ENCODE measurements around the gene RAD54L. TPM values are rescaled to one million over a fixed set of nuclear protein-coding genes. Genes with fewer than 3 reads are reported as not detected.
"Not testable (repeated sequence)": the region's sequence is repeated elsewhere in the genome, so short reads cannot be mapped to it uniquely, and the experiment has no call there.

The RAD54L gene
- total RNA-seq, 8 experiments from 2014 or later: 0.31 to 15.5 (median 1.0) TPM

- in situ Hi-C loops (cut with MboI; ENCODE audit: low pct_unique_long_range_greater_than_20kb in 2 of 9, low sequenced_read_pairs in 9 of 9, unreplicated experiment in 9 of 9): no loop called here
- H3K27ac ChIP-seq: no peak overlapping the region
- 30 to 100% (median 77%) methylated on average over 1 to 3 of the region's 3 CpGs; no CpG with 5 or more reads in 1 of the 10 experiments for WGBS, 10 experiments
- H3K4me3 ChIP-seq: no peak overlapping the region
- peaks cover 0 to 4% of the 10 kb centered on the region in 2 donors for H3K4me1 ChIP-seq (replicated peaks in 1 of 2)
- no peak for ATAC-seq (replicated peaks in 6 of 8)
These were observed 2.7 kb upstream of the RAD54L start for GRCh38 chr1:46244656-46245371.

GRCh38 chr1:46246136-46246535 lies 1.4 kb upstream of the RAD54L start:
- ATAC-seq (replicated peaks in 6 of 8); H3K27ac ChIP-seq; in situ Hi-C loops (cut with MboI; ENCODE audit: low pct_unique_long_range_greater_than_20kb in 2 of 9, low sequenced_read_pairs in 9 of 9, unreplicated experiment in 9 of 9); H3K4me1 ChIP-seq (replicated peaks in 1 of 2); H3K4me3 ChIP-seq: not testable (repeated sequence)
- 67 to 100% (median 97%) methylated on average over 2 to 3 of the region's 17 CpGs; no CpG with 5 or more reads in 4 of the 10 experiments for WGBS, 10 experiments

GRCh38 chr1:46246548-46247435 lies 771 bp upstream of the RAD54L start:
- Histone ChIP-seq H3K27ac (peak overlapping the region; percentile 14 to 26), H3K4me1 (replicated peaks in 1 of 2) (peaks cover 0 to 4% of the 10 kb centered on the region in 2 donors), H3K4me3 (peak overlapping the region; percentile 43 to 71 (median 55))
- in situ Hi-C loops (cut with MboI; ENCODE audit: low pct_unique_long_range_greater_than_20kb in 2 of 9, low sequenced_read_pairs in 9 of 9, unreplicated experiment in 9 of 9): no loop called here
- 1 to 50% (median 13%) methylated on average over 2 to 16 of the region's 35 CpGs; no CpG with 5 or more reads in 2 of the 10 experiments for WGBS, 10 experiments
- ATAC-seq (replicated peaks in 6 of 8): peak; percentile 53 to 87 (median 82)

GRCh38 chr1:46248122-46248920 lies 758 bp downstream of the RAD54L start:
- Histone ChIP-seq H3K4me1 (replicated peaks in 1 of 2) (peaks cover 0 to 4% of the 10 kb centered on the region in 2 donors), H3K4me3 (peak overlapping the region; percentile 46 to 68 (median 56)), H3K27ac (no peak overlapping the region)
- in situ Hi-C loops (cut with MboI; ENCODE audit: low pct_unique_long_range_greater_than_20kb in 2 of 9, low sequenced_read_pairs in 9 of 9, unreplicated experiment in 9 of 9): no loop called here
- ATAC-seq (replicated peaks in 6 of 8): no peak
- 0% methylated on average over 1 to 7 of the region's 7 CpGs; no CpG with 5 or more reads in 3 of the 10 experiments for WGBS, 10 experiments

- in situ Hi-C loops (cut with MboI; ENCODE audit: low pct_unique_long_range_greater_than_20kb in 2 of 9, low sequenced_read_pairs in 9 of 9, unreplicated experiment in 9 of 9): no loop called here
These were observed 7.1 kb downstream of the RAD54L start for GRCh38 chr1:46254668-46255067.

GRCh38 chr1:46256523-46256922 lies 9.0 kb downstream of the RAD54L start:
- 83 to 100% (median 98%) methylated on average over 1 to 2 of the region's 2 CpGs for WGBS, 10 experiments
- ATAC-seq (replicated peaks in 6 of 8): no peak
- Histone ChIP-seq H3K4me1 (replicated peaks in 1 of 2) (no peaks in the 10 kb centered on the region), H3K27ac (no peak overlapping the region), H3K4me3 (no peak overlapping the region)
- in situ Hi-C loops (cut with MboI; ENCODE audit: low pct_unique_long_range_greater_than_20kb in 2 of 9, low sequenced_read_pairs in 9 of 9, unreplicated experiment in 9 of 9): no loop called here

More at GRCh38 chr1:46254668-46255067, 7.1 kb downstream of the RAD54L start:
- no peak for ATAC-seq (replicated peaks in 6 of 8)
- Histone ChIP-seq H3K4me3 (no peak overlapping the region), H3K27ac (no peak overlapping the region), H3K4me1 (replicated peaks in 1 of 2) (no peaks in the 10 kb centered on the region)
- 67 to 100% (median 100%) methylated on average over 1 to 5 of the region's 5 CpGs; no CpG with 5 or more reads in 1 of the 10 experiments for WGBS, 10 experiments

- H3K4me3 ChIP-seq: no peak overlapping the region
- 69 to 100% (median 83%) methylated on average over 1 of the region's 1 CpG; no CpG with 5 or more reads in 5 of the 10 experiments for WGBS, 10 experiments
- ATAC-seq (replicated peaks in 6 of 8): peak in 1 of 8 experiments; percentile 35
- H3K27ac ChIP-seq: no peak overlapping the region
- H3K4me1 ChIP-seq (replicated peaks in 1 of 2): no peaks in the 10 kb centered on the region
- in situ Hi-C loops (cut with MboI; ENCODE audit: low pct_unique_long_range_greater_than_20kb in 2 of 9, low sequenced_read_pairs in 9 of 9, unreplicated experiment in 9 of 9): no loop called here
These were observed 14.9 kb downstream of the RAD54L start for GRCh38 chr1:46262508-46262907.

GRCh38 chr1:46263146-46263545 lies 15.6 kb downstream of the RAD54L start:
- Histone ChIP-seq H3K4me1 (replicated peaks in 1 of 2) (no peaks in the 10 kb centered on the region), H3K27ac (no peak overlapping the region), H3K4me3 (no peak overlapping the region)
- in situ Hi-C loops (cut with MboI; ENCODE audit: low pct_unique_long_range_greater_than_20kb in 2 of 9, low sequenced_read_pairs in 9 of 9, unreplicated experiment in 9 of 9): no loop called here
- 76 to 100% (median 93%) methylated on average over 1 to 2 of the region's 2 CpGs; no CpG with 5 or more reads in 5 of the 10 experiments for WGBS, 10 experiments
- ATAC-seq (replicated peaks in 6 of 8): no peak

GRCh38 chr1:46268578-46268977 lies 21.0 kb downstream of the RAD54L start:
- 100% methylated on average over 1 of the region's 1 CpG; no CpG with 5 or more reads in 3 of the 10 experiments for WGBS, 10 experiments

GRCh38 chr1:46274225-46275029 lies 26.9 kb downstream of the RAD54L start:
- in situ Hi-C loops (cut with MboI; ENCODE audit: low pct_unique_long_range_greater_than_20kb in 2 of 9, low sequenced_read_pairs in 9 of 9, unreplicated experiment in 9 of 9): no loop called here

More at GRCh38 chr1:46268578-46268977, 21.0 kb downstream of the RAD54L start:
- Histone ChIP-seq H3K4me3 (no peak overlapping the region), H3K27ac (no peak overlapping the region), H3K4me1 (replicated peaks in 1 of 2) (no peaks in the 10 kb centered on the region)
- peak in 1 of 8 experiments; percentile 50 for ATAC-seq (replicated peaks in 6 of 8)
- in situ Hi-C loops (cut with MboI; ENCODE audit: low pct_unique_long_range_greater_than_20kb in 2 of 9, low sequenced_read_pairs in 9 of 9, unreplicated experiment in 9 of 9): no loop called here

GRCh38 chr1:46275030-46275337 lies 27.4 kb downstream of the RAD54L start:
- ATAC-seq (replicated peaks in 6 of 8): no peak
- Histone ChIP-seq H3K4me3 (no peak overlapping the region), H3K27ac (no peak overlapping the region), H3K4me1 (replicated peaks in 1 of 2) (no peaks in the 10 kb centered on the region)
- in situ Hi-C loops (cut with MboI; ENCODE audit: low pct_unique_long_range_greater_than_20kb in 2 of 9, low sequenced_read_pairs in 9 of 9, unreplicated experiment in 9 of 9): no loop called here
- 87 to 100% (median 98%) methylated on average over 2 to 6 of the region's 6 CpGs for WGBS, 10 experiments

More at GRCh38 chr1:46274225-46275029, 26.9 kb downstream of the RAD54L start:
- peak in 2 of 8 experiments; percentile 12 to 28 for ATAC-seq (replicated peaks in 6 of 8)
- WGBS, 10 experiments: 86 to 100% (median 100%) methylated on average over 1 to 6 of the region's 6 CpGs; no CpG with 5 or more reads in 1 of the 10 experiments
- H3K4me1 ChIP-seq (replicated peaks in 1 of 2): no peaks in the 10 kb centered on the region
- H3K27ac ChIP-seq: no peak overlapping the region
- H3K4me3 ChIP-seq: no peak overlapping the region
